ENCODE results near the gene KCNK16.

KCNK16 gene

DNA sequence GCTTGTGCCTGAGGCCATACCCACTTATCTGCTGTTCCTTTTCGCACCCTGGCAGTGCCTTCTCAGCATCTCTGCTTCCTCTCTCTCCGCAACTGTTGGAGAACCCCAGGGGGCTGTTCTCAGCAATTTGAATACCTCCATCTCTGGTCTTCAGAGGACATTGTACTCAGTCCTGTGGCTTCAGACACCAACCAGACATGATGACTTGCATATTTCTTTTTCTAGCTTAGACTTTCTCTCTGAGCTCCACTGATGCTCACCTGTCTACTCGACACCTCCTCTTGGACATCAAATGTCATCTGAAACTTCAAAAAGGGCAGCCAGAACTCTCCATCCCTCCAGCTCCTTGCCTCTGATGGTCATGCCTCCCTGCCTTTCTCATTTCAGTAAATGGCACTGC is 18.9 kb upstream of the KCNK16 start:
- no peak for DNase-seq

- no peak for DNase-seq
Measured at GRCh38 chr6:39339868-39340550, 17.5 kb upstream of the KCNK16 start.

GRCh38 chr6:39339096-39339867 is 16.8 kb upstream of the KCNK16 start:
- no peak for DNase-seq

DNA sequence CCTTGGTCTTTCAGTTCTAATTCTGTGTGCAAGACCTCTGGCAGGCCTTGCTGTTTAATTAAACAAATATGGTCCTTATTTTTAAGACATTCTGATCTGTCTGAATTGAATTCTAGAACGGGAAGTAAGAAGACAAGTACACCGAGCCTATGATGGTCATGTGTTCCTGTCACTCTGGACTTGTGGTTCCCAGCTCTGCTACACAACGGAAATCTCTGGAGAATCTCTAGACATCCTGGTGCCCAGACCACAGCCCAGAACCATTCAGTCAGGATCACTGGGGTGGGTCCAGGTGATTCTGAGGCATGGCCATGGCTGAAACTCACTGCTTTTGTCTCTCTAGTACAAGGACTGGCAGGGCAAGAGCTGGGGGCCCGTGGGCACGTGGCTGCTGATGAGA is 15.9 kb upstream of the KCNK16 start:
- no peak for DNase-seq

DNA sequence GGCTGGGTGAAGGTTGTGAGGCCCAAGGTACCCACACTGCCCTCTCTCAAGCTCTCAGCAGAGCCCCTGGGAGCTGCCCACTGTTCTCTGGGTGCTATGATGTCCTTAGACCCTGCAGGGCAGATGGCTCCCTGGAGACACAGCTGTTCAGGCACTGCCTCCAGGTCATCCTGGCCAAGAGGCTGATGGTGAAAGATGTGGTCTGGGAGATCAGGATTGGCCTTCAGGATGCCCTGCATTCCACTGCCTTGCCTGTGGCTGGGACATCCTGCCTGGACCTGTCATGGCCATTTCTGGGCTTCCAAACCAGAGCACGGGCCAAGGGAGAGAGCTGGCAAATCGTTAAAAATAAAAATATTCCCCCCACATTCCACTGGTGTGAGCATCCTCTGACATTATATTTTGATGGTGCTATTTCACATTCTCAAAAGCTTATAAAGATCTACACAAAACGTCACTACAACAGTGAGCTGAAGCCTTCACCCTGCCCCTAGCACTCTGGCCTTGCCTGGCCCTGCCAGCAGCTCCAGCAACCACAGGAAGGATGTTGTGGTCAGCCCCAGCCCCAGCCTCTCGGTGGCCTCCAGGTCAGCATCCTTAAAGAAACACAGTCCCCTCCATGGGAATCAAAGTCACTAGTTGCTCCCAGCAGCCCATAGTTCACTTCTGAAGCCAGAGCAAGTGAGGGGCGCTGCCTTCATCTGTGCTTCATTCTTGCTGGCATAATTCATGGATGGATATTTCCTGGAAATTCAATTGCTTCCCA is 13.5 kb upstream of the KCNK16 start:
- DNase-seq = no peak

- DNase-seq = no peak
Measured at GRCh38 chr6:39333644-39334438, 11.3 kb upstream of the KCNK16 start.

DNA sequence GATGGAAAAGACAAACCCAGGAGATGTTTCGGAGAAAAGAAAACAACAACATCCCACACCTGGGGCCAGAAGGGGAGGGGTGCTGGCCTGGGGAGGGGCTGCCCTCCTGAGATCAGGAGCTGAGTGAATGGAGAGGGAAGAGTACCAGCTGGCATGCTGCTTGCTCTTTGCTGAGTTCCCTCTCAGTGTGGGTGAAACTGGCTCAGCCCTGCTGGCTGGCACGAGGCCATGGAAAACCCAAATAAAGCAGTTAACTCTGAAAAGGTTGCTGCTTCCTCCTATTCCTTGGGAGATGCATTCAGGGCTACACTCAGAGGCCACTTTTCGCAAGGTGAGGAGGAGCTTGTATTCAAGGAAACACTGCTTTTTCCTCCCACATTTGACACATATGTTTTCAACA is 8.0 kb upstream of the KCNK16 start:
- no peak for DNase-seq

- DNase-seq = no peak
Measured at GRCh38 chr6:39330057-39330456, 7.6 kb upstream of the KCNK16 start.

DNA sequence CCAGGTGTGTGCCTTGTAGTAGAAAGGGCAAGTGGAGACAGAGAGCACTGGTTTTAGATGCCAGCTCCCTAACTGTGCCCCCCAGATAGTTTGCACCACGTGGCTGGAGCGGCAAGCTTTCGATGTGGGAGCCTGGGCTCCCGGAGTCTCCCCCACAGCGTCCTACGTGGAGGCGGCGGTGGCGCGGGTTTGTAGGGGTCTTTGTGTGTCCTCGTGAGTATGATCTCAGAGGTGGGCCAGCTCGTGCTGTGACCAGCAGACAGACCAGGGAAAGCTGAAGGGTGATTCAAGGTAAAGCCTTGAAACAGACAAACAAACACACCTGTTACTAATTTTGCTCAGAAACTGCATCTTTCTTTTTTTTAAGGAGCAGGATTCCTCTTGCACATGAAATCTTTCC is 5.6 kb upstream of the KCNK16 start:
- DNase-seq = no peak

DNA sequence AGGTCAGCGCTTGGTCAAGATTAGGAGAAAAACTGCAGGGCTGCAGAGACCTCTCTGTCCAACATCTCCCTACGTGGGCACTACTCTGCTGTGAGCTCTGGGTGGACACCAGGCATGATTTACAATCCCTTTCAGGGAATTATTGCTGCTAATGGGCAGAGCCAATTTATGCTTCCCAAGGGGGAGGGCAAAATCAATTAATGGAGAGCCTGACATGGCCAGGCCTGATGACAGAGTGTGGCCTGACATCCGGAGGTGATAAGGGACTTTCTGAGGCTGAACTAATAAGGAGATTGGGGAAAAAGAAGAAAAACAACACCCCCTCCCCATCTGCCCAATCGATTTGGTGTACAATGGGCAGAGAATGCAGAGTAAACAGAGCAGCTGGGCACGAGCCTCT is 5.0 kb upstream of the KCNK16 start:
- no peak for DNase-seq

- DNase-seq = no peak
Measured at GRCh38 chr6:39321761-39322160, 741 bp downstream of the KCNK16 start.

- no peak for DNase-seq
Measured at GRCh38 chr6:39320363-39320984, 2.0 kb downstream of the KCNK16 start.

- no peak for DNase-seq
Measured at GRCh38 chr6:39319621-39320362, 2.7 kb downstream of the KCNK16 start.

DNA sequence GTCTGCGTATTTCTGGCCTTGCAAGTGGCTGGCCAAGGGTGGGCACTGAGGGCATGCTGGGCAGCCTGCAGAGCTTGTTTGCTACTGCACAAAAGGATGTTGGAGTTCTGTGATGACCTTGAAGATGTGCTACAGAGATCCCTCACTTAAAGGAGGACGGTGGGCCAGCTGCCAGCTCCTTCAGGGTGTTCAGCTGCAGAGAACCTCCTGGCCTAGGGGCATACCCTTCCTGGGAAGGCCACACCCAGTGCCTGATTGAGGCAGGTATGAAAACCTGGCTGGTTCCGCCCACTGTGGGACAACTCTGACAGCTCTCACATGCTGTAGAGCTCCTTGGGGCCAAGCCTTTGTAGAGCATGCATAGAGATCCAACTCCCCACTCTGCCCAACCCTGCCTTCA is 5.2 kb downstream of the KCNK16 start:
- no peak for DNase-seq

- DNase-seq = no peak
Measured at GRCh38 chr6:39314273-39314795, 8.2 kb downstream of the KCNK16 start, which contains the start of gene KCNK17. Gene KCNK17, minus strand, starts transcription at chr6:39314419. Its CDS starts 99 bp downstream, at chr6:39314320.

DNA sequence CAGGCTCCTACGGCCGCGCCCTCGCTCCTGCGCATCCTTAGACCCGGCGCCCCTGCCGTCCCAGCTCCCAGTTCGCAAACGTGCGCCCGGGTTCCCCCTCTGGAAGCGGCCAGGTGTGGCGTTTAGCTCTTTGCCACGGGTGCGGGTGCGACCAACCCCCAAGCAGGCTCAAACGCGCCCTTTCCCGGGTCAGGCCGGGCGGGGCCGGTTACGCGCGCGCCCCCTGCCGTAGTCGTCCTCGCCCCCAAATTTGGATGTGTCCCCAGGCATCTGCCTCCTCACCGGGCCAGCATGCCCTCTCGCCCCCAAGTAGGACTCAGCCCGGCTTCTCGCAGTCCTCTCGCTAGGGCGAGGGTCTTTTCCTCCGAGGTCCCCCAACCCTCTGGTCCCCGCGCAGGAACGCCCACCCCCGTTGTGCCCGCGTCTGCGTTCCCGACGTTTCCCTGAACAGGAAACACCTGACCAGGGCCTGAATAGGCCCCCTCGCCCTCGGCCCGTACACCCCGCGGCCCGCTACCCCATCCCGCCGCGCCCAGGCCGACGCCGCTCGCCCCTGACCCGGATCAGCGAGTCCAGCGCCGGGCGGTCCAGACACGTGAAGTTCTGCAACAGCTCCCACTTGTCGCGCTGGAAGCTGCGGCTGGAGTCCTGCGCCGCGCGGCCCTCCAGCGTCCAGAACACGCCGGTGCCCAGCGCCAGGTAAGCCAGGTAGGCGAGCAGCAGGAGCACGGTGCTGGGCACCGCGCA is 8.8 kb downstream of the KCNK16 start:
- no peak for DNase-seq

DNA sequence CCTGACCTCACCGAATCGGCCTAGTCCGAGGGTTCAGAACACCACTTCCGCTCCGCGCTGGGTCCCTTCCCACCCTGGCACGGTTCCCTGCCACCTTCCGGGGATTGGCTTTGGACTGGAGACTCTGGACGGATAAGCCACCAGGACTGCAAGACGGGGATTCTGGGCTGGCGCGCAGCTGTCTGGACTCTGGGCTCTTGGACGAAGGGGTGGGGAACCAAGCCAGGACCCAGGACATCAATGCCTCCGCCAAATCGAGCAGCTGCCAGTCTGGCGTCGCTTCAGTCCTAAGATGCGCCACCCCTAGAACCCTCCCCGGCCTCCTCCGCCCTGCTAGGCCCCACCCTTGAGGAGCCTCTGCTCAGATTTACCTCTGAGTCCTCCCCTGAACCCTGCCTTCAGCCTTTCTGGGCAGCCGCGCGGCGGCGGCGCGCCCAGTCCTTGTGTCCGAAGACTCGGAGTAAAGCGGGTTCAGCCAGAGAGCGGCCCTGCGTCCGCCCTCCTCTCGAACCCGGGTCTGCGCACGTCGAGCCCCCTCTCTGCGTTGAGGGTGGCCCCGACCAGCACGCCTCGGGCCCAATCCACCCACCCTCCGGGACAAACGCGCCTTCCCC is 9.5 kb downstream of the KCNK16 start:
- DNase-seq = no peak

DNA sequence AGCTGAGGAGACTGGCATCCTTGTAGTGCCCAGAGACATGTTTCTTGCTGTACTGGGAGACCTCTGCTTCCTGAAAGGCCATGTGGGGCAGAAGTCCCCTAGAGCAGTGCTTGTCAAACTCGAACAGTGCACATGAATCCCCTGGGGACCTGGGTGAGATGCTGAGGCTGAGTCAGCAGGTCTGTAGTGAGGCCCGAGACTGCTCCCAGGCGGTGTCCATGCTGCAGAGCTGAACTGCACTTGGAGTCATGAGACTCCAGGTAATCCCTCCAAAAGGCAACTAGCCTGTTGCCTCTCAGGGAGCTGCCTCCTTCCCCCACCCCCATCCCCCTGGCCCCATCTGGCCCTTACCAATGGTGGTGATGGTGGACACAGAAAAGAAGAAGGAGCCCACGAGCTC is 12.0 kb downstream of the KCNK16 start:
- DNase-seq = no peak

- DNase-seq = peak; percentile 33
Measured at GRCh38 chr6:39309942-39310531, 12.5 kb downstream of the KCNK16 start.

- no peak for DNase-seq
Measured at GRCh38 chr6:39307462-39307861, 15.0 kb downstream of the KCNK16 start.
